Fibroblast of the aortic adventitia (primary cell): Measurements from ENCODE around the gene ADGRG6. TPM values are rescaled to one million over a fixed set of nuclear protein-coding genes. Genes with fewer than 3 reads are reported as not detected.
A peak's percentile ranks its signal among the peaks of the same experiment; 100 is the strongest.

Source experiments
- DNase-seq: peaks from one replicate; pipeline ENCODE4 v3.0.0-alpha.2; 2010; ENCODE audit warnings: low read depth
- H3K4me3 ChIP-seq: 2 replicates; pipeline ENCODE4 v1.5.1; 2011; ENCODE audit warnings: low read depth, mild to moderate bottlenecking, control low read depth, low read length, moderate library complexity
- total RNA-seq: library from RNA; depleted of rRNA; stranded (reverse); fragments of >200 nt; gene quantifications from 2 replicates; pipeline ENCODE4 v1.2.3, GENCODE V29; 2012; ENCODE audit warnings: low replicate concordance
- TF ChIP-seq, protein P1 (sequence below): IDR thresholded peaks from 2 replicates; pipeline ENCODE4 v1.5.1; 2011; ENCODE audit warnings: mild to moderate bottlenecking, low read length, control low read depth, inconsistent platforms; ENCODE audit not compliant: insufficient read depth

ADGRG6 gene
- total RNA-seq, 1 donor: 1.7 TPM

DNA sequence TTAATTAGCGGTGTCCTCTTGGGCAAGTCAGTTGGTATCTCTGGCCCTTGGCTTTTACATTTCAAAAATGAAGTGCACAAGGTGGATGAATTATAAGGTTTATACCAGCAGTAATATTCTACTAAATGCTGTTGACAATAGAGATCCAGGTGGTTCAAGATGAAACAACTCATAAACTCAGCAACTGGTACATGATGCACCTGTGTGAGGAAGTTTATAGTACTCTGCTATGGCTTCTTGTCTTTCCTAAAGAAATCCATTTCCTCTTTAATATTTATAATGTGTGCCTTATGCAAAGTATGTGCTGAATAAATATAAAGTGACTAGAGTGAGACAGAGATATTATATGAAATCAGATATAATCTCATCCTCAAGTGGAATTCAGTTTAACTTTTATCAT lies 48.5 kb downstream of the ADGRG6 start:
- DNase-seq: no peak
- no peak overlapping the region for H3K4me3 ChIP-seq
- TF ChIP-seq, protein P1, sequence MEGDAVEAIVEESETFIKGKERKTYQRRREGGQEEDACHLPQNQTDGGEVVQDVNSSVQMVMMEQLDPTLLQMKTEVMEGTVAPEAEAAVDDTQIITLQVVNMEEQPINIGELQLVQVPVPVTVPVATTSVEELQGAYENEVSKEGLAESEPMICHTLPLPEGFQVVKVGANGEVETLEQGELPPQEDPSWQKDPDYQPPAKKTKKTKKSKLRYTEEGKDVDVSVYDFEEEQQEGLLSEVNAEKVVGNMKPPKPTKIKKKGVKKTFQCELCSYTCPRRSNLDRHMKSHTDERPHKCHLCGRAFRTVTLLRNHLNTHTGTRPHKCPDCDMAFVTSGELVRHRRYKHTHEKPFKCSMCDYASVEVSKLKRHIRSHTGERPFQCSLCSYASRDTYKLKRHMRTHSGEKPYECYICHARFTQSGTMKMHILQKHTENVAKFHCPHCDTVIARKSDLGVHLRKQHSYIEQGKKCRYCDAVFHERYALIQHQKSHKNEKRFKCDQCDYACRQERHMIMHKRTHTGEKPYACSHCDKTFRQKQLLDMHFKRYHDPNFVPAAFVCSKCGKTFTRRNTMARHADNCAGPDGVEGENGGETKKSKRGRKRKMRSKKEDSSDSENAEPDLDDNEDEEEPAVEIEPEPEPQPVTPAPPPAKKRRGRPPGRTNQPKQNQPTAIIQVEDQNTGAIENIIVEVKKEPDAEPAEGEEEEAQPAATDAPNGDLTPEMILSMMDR: no peak

DNA sequence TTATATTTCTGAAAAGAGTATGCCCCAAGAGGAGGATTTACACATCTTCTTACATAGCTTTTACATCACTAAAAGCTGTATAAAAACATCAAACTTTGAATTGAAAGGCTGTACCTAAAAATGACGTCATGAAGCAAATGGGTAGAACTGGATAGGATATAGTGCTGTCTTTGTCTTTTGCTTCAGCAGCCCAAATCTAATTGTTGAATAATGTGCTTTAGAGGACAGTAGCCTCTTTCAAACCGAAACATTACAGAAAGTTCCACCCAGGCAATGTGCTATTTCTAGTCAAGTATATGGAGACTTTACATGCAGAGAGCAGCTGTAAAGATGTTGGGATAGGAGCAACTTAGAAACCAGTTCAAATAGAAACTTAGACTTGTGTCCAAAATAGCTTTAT lies 51.9 kb downstream of the ADGRG6 start:
- no peak overlapping the region for H3K4me3 ChIP-seq
- DNase-seq: no peak
- TF ChIP-seq, protein P1: no peak

DNA sequence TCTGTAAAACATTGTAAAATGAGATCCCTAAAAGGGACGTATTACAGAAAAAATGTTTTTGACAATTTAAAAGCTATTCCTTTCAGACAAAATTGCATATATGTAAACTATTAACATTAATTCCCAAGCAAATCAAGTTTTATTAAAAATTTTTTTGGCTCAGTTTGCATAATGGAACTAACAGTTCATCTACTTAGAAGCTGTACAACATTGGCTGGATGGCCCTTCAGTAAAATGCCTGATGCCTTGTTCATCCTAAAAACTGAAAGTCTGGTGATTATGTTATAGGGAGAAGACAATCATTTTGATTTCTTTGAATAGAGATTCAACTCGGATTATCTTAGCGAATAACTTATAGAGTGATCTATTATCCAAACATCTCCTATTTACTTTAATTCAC lies 52.8 kb downstream of the ADGRG6 start:
- DNase-seq: no peak
- TF ChIP-seq, protein P1: no peak
- no peak overlapping the region for H3K4me3 ChIP-seq

DNA sequence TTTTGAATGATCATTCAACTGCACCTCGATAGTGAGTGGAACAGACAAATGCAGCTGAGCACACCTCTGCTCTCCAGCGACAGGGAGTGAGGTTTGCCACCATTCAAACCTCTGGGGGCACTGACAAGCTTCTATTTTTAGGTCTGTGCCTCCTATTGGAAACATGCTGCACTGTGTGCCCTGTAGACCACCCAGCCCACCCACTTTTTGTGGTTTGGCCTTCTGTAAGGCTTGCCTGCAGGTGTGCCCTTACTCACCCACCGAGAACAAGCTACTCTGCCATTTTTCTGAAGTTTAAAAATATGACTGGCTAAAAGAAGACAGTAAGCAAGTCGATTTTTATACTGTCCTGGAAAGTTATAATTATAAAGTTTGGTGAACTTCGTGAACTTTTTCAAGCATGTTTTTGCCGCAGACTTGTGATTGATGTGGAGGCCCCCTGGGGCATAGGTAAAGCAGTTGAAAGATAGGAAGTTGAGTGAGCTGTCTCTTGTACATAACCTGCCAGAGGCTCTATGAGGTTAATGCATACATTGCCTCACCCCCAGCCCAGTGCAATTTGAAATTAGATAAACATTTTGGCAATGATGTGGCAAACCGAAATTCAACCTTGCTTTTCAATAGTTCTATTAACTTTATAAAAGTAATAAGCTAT lies 53.8 kb downstream of the ADGRG6 start:
- TF ChIP-seq, protein P1: no peak
- no peak for DNase-seq
- H3K4me3 ChIP-seq: no peak overlapping the region

DNA sequence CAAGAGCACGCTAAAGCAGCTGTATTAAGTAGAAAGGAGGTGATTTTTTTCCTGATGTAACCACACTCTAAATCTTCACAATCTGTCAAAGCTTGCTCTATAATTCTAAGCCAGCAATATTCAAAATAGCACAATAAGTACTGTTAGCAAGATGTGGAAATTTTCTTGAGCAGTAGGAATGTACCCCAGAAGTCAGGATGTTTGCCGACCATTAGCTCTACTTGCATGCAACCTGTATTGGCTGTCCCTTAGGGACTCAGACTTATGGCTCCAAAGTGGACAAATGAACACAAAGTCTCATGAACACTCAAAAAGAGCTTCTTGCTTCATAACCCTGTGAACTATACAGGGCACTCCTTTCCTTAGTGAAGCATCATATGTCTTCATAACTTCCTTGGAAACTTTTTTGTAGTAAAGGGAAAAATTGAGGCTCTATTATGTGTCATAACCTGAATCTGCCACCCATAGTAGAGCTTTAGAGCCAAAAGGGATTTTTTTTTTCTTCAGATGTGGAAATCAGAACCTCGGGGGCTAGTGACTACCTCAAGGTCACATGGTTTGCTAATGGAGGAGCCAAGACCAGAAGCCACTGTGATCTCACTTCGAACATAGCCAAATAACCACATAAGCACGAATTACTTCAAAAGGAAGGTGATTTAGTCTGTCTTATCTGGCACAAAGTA lies 54.5 kb downstream of the ADGRG6 start:
- peak; percentile 55 for DNase-seq
- TF ChIP-seq, protein P1: no peak

DNA sequence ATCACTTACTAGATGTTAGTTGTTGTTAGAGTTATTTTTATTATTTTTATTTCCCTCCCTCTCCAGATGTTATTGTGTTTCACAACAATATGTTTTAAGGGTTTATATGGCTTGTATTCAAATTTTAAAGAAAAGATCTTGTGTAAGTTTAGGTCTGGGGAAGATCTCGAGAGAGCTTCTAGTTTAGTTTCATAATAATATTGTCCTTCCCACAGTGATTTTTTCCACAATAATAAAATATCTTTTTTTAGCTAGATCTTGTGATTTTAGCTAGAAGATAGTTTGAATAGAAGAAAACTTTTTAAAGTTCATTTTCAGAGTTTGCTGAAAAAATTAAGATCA lies 55.0 kb downstream of the ADGRG6 start:
- no peak overlapping the region for H3K4me3 ChIP-seq
- TF ChIP-seq, protein P1: no peak
- no peak for DNase-seq

More for the DNA sequence above, 54.5 kb downstream of the ADGRG6 start:
- H3K4me3 ChIP-seq: no peak overlapping the region
